Measurements from ENCODE around the gene TPSB2.
"Not testable (repeated sequence)": the region's sequence is repeated elsewhere in the genome, so short reads cannot be mapped to it uniquely, and the experiment has no call there.

DNA sequence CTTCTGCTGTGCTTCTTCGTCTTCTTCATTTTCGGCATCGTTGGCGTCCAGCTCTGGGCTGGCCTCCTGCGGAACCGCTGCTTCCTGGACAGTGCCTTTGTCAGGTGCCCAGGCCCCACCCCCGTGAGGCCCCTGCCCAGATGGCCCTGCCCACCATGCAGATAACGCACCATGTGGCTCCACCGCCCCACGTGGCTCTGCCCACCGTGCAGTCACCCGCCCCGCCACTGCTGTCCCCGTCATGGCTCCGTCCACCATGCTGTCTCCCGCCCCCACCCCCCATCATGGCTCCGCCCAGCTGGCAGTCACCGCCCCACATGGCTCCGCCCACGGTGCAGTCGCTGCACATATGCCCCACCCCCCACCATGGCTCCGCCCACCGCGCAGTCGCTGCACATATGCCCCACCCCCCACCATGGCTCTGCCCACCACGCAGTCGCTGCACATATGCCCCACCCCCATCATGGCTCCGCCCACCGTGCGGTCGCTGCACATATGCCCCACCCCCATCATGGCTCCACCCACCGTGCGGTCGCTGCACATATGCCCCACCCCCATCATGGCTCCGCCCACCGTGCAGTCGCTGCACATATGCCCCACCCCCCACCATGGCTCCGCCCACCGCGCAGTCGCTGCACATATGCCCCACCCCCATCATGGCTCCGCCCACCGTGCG, 31.2 kb downstream of the TPSB2 start:
- TF ChIP-seq, protein P1, sequence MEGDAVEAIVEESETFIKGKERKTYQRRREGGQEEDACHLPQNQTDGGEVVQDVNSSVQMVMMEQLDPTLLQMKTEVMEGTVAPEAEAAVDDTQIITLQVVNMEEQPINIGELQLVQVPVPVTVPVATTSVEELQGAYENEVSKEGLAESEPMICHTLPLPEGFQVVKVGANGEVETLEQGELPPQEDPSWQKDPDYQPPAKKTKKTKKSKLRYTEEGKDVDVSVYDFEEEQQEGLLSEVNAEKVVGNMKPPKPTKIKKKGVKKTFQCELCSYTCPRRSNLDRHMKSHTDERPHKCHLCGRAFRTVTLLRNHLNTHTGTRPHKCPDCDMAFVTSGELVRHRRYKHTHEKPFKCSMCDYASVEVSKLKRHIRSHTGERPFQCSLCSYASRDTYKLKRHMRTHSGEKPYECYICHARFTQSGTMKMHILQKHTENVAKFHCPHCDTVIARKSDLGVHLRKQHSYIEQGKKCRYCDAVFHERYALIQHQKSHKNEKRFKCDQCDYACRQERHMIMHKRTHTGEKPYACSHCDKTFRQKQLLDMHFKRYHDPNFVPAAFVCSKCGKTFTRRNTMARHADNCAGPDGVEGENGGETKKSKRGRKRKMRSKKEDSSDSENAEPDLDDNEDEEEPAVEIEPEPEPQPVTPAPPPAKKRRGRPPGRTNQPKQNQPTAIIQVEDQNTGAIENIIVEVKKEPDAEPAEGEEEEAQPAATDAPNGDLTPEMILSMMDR (IDR thresholded peaks at IDR 0.05) = not testable (repeated sequence)
- TF ChIP-seq POLR2A (IDR thresholded peaks at IDR 0.05) = not testable (repeated sequence)

Data from lower leg skin (tissue), 3 donors.